Breast epithelium (tissue), 4 donors: Measurements from ENCODE around the gene ZC3H7A. TPM values are rescaled to one million over a fixed set of nuclear protein-coding genes. Genes with fewer than 3 reads are reported as not detected.
A peak's percentile ranks its signal among the peaks of the same experiment; 100 is the strongest.

Source experiments
- DNase-seq, 2 donors: peaks; one replicate each; pipeline ENCODE4 v3.0.0-alpha.2; 2019; ENCODE audit warnings: low spot score in 2 of 2
- H3K27ac ChIP-seq, 2 donors: fragments of 200-600 bp; sonication (generic) in 1 of 2; one replicate each; pipeline ENCODE4 v1.5.1; 2016 to 2019; ENCODE audit warnings: mild to moderate bottlenecking in 1 of 2
- H3K27me3 ChIP-seq, 2 donors: fragments of 200-600 bp; sonication (generic) in 1 of 2; one replicate each; pipeline versions ENCODE4 v1.5.1 to v1.6.0; 2017 to 2019; ENCODE audit warnings: control low read depth in 1 of 2, mild to moderate bottlenecking in 1 of 2
- H3K36me3 ChIP-seq: fragments of 200-600 bp; one replicate; pipeline ENCODE4 v1.5.1; 2019
- H3K4me1 ChIP-seq, 2 donors: fragments of 200-600 bp; sonication (generic); one replicate each; pipeline ENCODE4 v1.5.1; 2016 to 2019; ENCODE audit warnings: control low read depth in 1 of 2
- H3K4me3 ChIP-seq, 3 donors: fragments of 200-600 bp; sonication (generic); 1 replicate in 2 of 3; 2 replicates in 1 of 3; pipeline ENCODE4 v1.5.1; 2016 to 2019; ENCODE audit warnings: mild to moderate bottlenecking in 3 of 3, moderate library complexity in 2 of 3
- H3K9me3 ChIP-seq, 2 donors: fragments of 200-600 bp; sonication (generic) in 1 of 2; one replicate each; pipeline ENCODE4 v1.5.1; 2016 to 2019; ENCODE audit warnings: control low read depth in 1 of 2
- POLR2A ChIP-seq: fragments of 450-650 bp; IDR thresholded peaks from one replicate; pipeline ENCODE4 v1.6.1; 2016; ENCODE audit warnings: antibody characterized with exemption, mild to moderate bottlenecking, moderate library complexity
- POLR2AphosphoS5 ChIP-seq, 3 donors: sonication (generic); formaldehyde crosslinking; IDR thresholded peaks; one replicate each; pipeline ENCODE4 v1.6.1; 2017; ENCODE audit warnings: antibody characterized with exemption in 3 of 3
- intact Hi-C: fragments of 100-400 bp; cut with DNase I; formaldehyde crosslinking; loops from one replicate; pipeline ENCODE4 v1.15.1; 2023; ENCODE audit warnings: low total_unique reads
- total RNA-seq, 3 donors: library from RNA; depleted of rRNA; stranded (reverse); fragments of >200 nt; gene quantifications; one replicate each; pipeline ENCODE4 v1.1.0, GENCODE V29; 2016
- TF ChIP-seq, protein P1 (sequence below), 3 donors: fragments of 450-650 bp; IDR thresholded peaks; one replicate each; pipeline ENCODE4 v1.5.1; 2016 to 2017; ENCODE audit warnings: antibody characterized with exemption in 3 of 3, mild to moderate bottlenecking in 3 of 3, moderate library complexity in 3 of 3

Gene ZC3H7A
- total RNA-seq, 3 donors from 2014 or later: 58.4 to 70.7 (median 67.5) TPM

DNA sequence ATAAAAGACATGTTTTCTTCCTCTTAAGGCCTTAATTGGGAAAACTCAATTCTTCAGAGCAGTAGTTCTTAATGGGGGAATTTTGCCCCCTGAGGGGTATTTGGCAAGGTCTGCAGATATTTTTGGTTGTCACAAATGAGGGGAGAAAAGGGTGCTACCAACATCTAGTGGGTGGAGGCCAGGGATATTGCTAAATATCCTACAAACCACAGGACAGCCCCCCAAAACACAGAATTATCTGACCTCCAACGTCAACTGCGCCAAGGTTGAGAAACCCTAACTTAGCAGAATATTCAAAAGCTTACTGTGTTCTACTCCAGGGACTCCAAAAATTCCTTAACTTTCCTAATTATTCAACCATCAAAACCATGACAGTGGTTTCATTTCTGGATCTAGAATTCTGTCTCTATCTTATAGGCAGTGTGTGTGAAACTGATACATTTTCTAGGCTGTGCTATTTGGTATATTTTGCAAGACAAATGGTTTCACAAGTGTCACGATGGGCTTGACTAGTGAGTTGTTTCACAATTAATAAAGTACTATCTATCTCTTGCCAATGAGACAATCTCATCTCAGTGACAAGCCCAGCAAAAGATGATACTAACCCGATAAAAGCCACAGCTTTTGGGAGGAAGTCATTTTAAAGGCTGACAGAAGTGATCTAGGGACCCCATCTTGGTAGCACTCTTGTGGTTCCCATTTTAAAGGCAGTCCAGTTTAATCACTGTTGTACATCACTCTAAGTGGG is 69.1 kb downstream of the ZC3H7A start:
- Histone ChIP-seq H3K9me3 (no peaks in the 10 kb centered on the region), H3K27me3 (no peaks in the 10 kb centered on the region), H3K4me3 (no peak overlapping the region), H3K4me1 (no peaks in the 10 kb centered on the region), H3K36me3 (peaks cover 4% of the 10 kb centered on the region), H3K27ac (peak overlapping the region in 1 of 2 donors; percentile 3)
- no peak for TF ChIP-seq POLR2AphosphoS5 (IDR thresholded peaks at IDR 0.05)
- TF ChIP-seq, protein P1, sequence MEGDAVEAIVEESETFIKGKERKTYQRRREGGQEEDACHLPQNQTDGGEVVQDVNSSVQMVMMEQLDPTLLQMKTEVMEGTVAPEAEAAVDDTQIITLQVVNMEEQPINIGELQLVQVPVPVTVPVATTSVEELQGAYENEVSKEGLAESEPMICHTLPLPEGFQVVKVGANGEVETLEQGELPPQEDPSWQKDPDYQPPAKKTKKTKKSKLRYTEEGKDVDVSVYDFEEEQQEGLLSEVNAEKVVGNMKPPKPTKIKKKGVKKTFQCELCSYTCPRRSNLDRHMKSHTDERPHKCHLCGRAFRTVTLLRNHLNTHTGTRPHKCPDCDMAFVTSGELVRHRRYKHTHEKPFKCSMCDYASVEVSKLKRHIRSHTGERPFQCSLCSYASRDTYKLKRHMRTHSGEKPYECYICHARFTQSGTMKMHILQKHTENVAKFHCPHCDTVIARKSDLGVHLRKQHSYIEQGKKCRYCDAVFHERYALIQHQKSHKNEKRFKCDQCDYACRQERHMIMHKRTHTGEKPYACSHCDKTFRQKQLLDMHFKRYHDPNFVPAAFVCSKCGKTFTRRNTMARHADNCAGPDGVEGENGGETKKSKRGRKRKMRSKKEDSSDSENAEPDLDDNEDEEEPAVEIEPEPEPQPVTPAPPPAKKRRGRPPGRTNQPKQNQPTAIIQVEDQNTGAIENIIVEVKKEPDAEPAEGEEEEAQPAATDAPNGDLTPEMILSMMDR (IDR thresholded peaks at IDR 0.05): no peak
- TF ChIP-seq POLR2A: no peak
- no peak for DNase-seq
- intact Hi-C loops: loop anchor here (10.0 kb wide), 1 partner anchor 1283 kb away; no protein-coding TSS in a partner anchor

DNA sequence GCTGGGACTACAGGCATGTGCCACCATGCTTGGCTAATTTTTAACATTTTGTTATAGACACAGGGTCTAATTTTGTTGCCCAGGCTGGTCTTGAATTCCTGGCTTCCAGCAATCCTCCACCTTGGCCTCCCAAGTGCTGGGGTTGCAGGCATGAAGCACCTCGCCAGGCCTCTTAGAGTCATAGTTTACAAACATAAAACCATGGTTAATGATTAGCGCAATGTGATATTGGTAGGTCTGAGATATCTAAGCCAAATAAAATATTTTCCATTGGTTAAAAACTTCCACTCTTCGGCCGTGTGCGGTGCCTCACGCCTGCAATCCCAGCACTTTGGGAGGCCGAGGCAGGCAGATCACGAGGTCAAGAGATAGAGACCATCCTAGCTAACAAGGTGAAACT is 71.0 kb downstream of the ZC3H7A start:
- Histone ChIP-seq H3K4me1 (no peaks in the 10 kb centered on the region), H3K4me3 (no peak overlapping the region), H3K36me3 (peaks cover 4% of the 10 kb centered on the region), H3K9me3 (no peaks in the 10 kb centered on the region), H3K27me3 (no peaks in the 10 kb centered on the region), H3K27ac (no peak overlapping the region)
- TF ChIP-seq POLR2AphosphoS5 (IDR thresholded peaks at IDR 0.05) (no peak), POLR2A (no peak)
- TF ChIP-seq, protein P1 (IDR thresholded peaks at IDR 0.05): no peak
- no peak for DNase-seq
- intact Hi-C loops: loop anchor here (10.0 kb wide), 1 partner anchor 1281 kb away; no protein-coding TSS in a partner anchor

DNA sequence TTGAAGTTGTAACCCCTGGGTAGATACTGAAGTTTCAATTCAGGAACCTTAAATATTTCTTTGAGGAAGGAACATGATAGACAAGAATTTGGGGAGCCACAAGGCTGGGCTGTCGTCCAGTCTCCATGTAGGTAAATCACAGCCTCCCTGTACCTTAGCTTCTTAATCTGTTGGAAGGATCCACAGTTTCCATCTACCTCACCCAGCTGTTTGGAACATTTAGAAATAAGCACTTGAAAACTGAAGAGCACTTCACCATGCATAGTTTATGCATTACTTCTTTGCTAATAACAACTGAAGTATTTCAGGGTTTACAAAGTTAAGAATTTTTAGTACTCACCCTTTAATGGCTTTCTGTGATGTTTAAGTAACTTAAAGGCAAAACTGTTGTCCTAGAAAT is 71.6 kb downstream of the ZC3H7A start:
- TF ChIP-seq POLR2A (no peak), POLR2AphosphoS5 (IDR thresholded peaks at IDR 0.05) (no peak)
- TF ChIP-seq, protein P1 (IDR thresholded peaks at IDR 0.05): no peak
- Histone ChIP-seq H3K4me1 (no peaks in the 10 kb centered on the region), H3K4me3 (no peak overlapping the region), H3K36me3 (peaks cover 4% of the 10 kb centered on the region), H3K9me3 (no peaks in the 10 kb centered on the region), H3K27me3 (no peaks in the 10 kb centered on the region), H3K27ac (no peak overlapping the region)
- intact Hi-C loops: loop anchor here (10.0 kb wide), 1 partner anchor 1281 kb away; no protein-coding TSS in a partner anchor
- no peak for DNase-seq

DNA sequence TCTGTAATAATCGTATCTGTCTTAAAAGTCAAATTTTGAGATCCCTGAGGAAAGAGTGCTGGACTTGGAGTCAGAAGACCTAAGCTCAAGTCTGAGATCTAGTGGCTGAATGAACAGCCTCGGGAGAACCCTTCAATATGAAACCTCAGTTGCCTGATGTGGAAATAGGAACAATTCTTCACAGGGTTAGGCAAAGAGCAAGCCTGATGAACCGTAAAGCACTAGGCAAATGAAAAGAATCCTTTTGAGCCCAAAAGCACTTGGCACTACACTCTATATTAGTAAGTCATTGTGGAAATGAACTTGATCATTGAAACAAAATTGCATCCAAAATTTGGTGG is 74.6 kb downstream of the ZC3H7A start:
- DNase-seq: no peak
- no peaks in the 10 kb centered on the region for H3K9me3 ChIP-seq
- no peaks in the 10 kb centered on the region for H3K27me3 ChIP-seq
- no peaks in the 10 kb centered on the region for H3K36me3 ChIP-seq
- TF ChIP-seq, protein P1 (IDR thresholded peaks at IDR 0.05): no peak
- no peak for TF ChIP-seq POLR2A
- TF ChIP-seq POLR2AphosphoS5 (IDR thresholded peaks at IDR 0.05): no peak
- intact Hi-C loops: loop anchor here (10.0 kb wide), 1 partner anchor 1278 kb away; no protein-coding TSS in a partner anchor
- H3K27ac ChIP-seq: no peak overlapping the region
- no peaks in the 10 kb centered on the region for H3K4me1 ChIP-seq
- no peak overlapping the region for H3K4me3 ChIP-seq

DNA sequence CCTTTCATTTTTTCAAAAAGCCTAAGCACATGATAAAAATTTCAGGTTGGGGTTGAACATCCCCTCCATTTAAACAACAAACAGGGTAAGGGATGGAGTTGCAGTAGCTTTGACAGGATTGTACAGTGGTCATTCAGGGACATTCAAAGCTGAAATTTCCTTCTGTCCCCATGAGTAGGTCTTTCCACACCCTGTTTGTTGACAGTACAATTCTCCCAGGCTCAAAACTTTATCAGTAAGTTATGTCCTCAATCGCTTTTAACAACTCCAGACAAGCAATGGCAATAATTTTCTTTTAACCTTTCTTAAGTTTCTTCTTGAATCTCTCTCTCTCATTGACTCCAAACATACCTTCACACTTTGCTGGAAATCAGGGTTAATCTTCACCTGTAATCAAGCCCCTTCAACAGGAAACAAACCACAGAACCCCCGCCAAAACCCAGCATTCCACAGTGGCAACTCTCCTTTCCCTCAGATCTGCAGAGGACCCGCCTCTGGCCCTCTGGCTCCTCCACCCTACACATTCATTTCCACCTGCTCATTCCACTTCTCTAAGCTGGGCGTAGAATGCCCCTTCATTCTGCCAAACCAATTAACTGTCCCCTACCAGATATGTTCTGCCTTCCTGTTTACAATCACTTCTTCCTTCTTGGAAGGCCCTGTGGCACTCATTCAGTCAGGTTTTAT is 75.1 kb downstream of the ZC3H7A start:
- no peak for DNase-seq
- Histone ChIP-seq H3K27me3 (no peaks in the 10 kb centered on the region), H3K4me3 (no peak overlapping the region), H3K36me3 (no peaks in the 10 kb centered on the region), H3K4me1 (no peaks in the 10 kb centered on the region), H3K27ac (peak overlapping the region in 1 of 2 donors; percentile 44), H3K9me3 (no peaks in the 10 kb centered on the region)
- intact Hi-C loops: loop anchor here (10.0 kb wide), 1 partner anchor 1277 kb away; no protein-coding TSS in a partner anchor
- TF ChIP-seq POLR2A: no peak
- no peak for TF ChIP-seq POLR2AphosphoS5 (IDR thresholded peaks at IDR 0.05)
- TF ChIP-seq, protein P1 (IDR thresholded peaks at IDR 0.05): no peak
